Endothelial cell of umbilical vein (primary cell): ENCODE measurements around the gene CCNK.

ENCODE experiments used
- CTCF ChIP-seq, 2 donors: IDR thresholded peaks; 1 replicate in 1 of 2; 2 replicates in 1 of 2; pipeline ENCODE4 v1.5.1; 2011; ENCODE audit warnings: low read length in 2 of 2, mild to moderate bottlenecking in 2 of 2, moderate library complexity in 2 of 2, control low read depth in 1 of 2, inconsistent platforms in 1 of 2, low read depth in 1 of 2; ENCODE audit not compliant: insufficient read depth in 1 of 2; ENCODE audit errors: extremely low read depth in 1 of 2
- EZH2 ChIP-seq: IDR thresholded peaks from 2 replicates; pipeline ENCODE4 v1.6.1; 2012; ENCODE audit warnings: borderline replicate concordance, low read depth, mild to moderate bottlenecking, moderate library complexity, low read length, inconsistent platforms; ENCODE audit not compliant: severe bottlenecking
- JUN ChIP-seq: IDR thresholded peaks from 2 replicates; pipeline ENCODE4 v1.6.1; 2011; ENCODE audit warnings: borderline replicate concordance, low read depth; ENCODE audit not compliant: insufficient read length, insufficient read depth
- POLR2A ChIP-seq: IDR thresholded peaks from 2 replicates; pipeline ENCODE4 v1.6.1; 2012; ENCODE audit warnings: low read depth, mild to moderate bottlenecking, control low read depth, low read length
- POLR2AphosphoS5 ChIP-seq: IDR thresholded peaks from 2 replicates; pipeline ENCODE4 v1.6.1; 2012; ENCODE audit warnings: low read depth, mild to moderate bottlenecking, control low read depth, low read length, moderate library complexity; ENCODE audit not compliant: insufficient read depth

GRCh38 chr14:99523704-99524055 lies 42.5 kb downstream of the CCNK start:
- TF ChIP-seq JUN = no peak
- no peak for TF ChIP-seq EZH2
- TF ChIP-seq CTCF (IDR thresholded peaks at IDR 0.05; ENCODE audit: extremely low read depth in 1 of 2, insufficient read depth in 1 of 2, low read depth in 1 of 2, low read length in 2 of 2) = no peak
- TF ChIP-seq POLR2AphosphoS5 = no peak
- TF ChIP-seq POLR2A = no peak
